ENCODE data around the gene SMURF1.
"Not testable (repeated sequence)": the region's sequence is repeated elsewhere in the genome, so short reads cannot be mapped to it uniquely, and the experiment has no call there.

DNA sequence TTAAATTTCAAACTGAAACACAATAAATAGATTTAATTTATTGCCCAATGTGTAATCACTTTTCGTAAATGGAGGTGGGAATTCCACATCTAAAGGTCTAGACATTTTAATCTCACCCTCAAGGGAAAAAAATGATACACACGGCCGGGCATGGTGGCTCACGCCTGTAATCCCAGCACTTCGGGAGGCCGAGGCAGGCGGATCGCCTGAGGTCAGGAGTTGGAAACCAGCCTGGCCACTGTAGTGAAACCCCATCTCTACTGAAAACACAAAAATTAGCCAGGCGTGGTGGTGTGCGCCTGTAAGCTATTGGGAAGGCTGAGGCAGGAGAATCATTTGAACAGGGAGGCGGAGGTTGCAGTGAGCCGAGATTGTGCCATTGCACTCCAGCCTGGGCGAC lies 42.4 kb downstream of the SMURF1 start:
- TF ChIP-seq, protein P1, sequence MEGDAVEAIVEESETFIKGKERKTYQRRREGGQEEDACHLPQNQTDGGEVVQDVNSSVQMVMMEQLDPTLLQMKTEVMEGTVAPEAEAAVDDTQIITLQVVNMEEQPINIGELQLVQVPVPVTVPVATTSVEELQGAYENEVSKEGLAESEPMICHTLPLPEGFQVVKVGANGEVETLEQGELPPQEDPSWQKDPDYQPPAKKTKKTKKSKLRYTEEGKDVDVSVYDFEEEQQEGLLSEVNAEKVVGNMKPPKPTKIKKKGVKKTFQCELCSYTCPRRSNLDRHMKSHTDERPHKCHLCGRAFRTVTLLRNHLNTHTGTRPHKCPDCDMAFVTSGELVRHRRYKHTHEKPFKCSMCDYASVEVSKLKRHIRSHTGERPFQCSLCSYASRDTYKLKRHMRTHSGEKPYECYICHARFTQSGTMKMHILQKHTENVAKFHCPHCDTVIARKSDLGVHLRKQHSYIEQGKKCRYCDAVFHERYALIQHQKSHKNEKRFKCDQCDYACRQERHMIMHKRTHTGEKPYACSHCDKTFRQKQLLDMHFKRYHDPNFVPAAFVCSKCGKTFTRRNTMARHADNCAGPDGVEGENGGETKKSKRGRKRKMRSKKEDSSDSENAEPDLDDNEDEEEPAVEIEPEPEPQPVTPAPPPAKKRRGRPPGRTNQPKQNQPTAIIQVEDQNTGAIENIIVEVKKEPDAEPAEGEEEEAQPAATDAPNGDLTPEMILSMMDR (IDR thresholded peaks at IDR 0.05; ENCODE audit: insufficient read depth, low read depth, low read length): not testable (repeated sequence)
- TF ChIP-seq EZH2 (IDR thresholded peaks at IDR 0.05; ENCODE audit: insufficient read depth, low read length): not testable (repeated sequence)
